ENCODE results near the gene PPP1R12A. TPM values are rescaled to one million over a fixed set of nuclear protein-coding genes. Genes with fewer than 3 reads are reported as not detected.

Gene PPP1R12A
- total RNA-seq, 2 donors from 2014 or later: 55.4 to 61.9 TPM

DNA sequence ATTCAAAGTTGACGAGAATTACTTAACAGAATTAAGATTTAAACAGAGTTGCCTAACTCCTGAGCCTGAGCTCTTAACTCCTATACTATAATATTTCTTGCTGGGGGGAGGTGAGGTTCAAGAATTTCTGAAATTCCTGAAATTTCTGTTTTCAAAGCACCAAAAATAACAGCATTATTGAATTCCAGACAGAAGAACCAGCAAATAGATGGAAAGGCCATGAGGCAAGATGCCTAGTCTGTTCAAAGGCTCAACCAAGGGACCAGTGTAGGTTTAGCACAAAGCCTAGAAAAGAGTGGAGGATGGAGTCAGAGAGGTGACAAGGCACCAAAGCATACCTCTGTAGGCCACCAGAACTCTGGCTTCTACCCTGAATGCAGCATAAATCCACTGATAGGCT, 76.4 kb downstream of the PPP1R12A start:
- DNase-seq (no peak), ATAC-seq (no peak)
- intact Hi-C loops (cut with DNase I): no loop called here

DNA sequence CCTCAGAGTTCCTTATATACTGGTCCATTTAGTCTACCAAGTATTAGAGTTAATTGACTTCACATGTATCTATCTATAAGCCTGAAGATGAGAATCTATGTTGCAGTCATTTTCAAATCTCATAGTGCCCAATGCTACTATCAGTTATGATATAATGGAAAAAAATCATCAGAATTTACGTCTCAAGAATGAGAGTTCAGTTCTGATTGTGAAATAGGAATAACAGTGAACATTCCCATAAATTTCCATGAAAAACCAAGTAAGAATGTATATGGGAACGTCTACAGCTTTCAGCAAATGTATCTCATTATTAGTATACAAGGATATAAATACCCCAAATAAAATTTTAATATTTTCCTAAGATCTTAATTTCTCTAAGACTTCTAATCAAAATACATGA, 77.2 kb downstream of the PPP1R12A start:
- intact Hi-C loops (cut with DNase I): no loop called here
- no peak for ATAC-seq
- DNase-seq: no peak

DNA sequence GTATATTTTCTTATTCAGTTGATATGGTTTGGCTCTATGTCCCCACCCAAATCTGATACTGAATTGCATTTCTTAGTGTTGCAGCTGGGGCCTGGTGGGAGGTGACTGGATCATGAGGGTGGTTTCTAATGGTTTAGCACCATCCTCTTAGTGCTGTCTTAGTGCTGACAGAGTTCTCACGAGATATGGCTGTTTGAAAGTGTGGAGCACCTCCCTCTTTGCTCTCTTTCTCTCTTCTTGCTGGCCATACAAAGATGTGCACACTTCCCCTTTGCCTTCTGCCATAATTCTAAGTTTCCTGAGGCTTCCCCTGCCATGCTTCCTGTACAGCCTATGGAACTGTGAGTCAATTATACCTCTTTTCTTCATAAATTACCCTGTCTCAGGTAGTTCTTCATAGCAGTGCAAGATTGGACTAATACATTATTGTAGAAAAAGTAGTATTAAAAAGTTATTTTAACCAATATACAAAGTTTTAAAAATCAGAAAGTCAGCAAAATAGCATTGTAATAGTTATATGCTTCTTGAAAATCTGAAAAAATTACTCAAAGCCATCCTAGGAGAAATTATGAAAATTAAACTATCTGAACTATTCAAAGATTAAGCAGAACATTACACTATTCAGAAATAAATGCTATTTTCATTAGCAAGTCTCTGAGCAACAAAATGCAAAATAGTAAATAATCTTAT, 84.1 kb downstream of the PPP1R12A start:
- ATAC-seq: no peak
- DNase-seq: no peak
- intact Hi-C loops (cut with DNase I): no loop called here

DNA sequence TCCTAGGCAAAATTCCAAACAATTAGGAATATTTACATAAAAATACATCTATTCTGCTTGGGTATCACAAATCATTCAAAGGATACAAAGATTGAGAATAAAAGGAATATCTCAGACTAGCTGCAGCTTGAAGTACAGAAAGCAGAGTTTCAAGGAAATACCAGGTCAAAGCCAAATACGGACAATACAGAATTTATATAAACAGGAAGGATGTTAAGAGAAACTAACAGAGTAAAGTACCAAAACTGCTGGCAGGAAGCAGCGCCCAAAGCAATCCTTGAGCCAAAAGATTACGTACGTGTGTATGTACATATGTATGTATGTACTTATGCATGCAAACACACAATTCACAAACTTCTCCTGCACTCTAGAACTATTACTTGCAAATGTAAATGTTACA, 86.6 kb downstream of the PPP1R12A start:
- no peak for DNase-seq
- no peak for ATAC-seq
- intact Hi-C loops (cut with DNase I): no loop called here

DNA sequence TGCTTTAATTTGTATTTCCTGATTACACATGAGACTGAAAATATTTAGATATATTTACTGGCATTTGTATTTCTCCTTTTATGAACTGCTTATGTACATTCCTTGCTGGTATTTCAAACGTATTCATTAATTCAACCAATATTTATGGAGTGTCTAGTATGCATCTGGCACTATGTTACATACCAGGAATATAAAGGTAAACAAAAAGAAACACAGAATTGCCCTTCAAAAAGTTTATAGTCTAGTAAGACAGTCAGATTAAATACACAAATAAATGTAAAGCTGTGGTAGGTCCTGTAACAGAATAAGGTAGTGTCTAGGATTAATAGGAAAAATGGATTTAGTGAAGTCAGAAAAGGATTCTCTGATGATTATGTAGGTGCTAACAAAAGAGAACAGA, 87.5 kb downstream of the PPP1R12A start:
- intact Hi-C loops (cut with DNase I): no loop called here
- DNase-seq (no peak), ATAC-seq (no peak)

DNA sequence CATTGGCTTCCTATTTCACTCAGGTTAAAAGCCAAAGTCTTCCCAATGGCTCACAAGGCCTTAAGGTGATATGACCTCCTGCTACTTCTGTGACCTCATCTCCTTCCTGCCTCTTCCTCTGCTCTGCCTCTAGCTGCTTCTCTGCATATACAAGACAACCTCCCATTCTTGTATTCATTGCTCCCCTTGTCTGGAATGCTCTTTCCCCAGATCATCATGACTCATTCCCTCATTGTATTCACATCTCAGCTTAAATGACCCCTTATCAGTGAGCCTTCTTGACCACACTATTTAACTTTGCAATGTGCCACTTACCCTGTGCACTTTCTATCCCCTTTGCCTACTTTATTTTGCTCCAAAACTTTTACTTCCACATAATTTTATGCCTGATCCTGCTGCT, 90.2 kb downstream of the PPP1R12A start:
- intact Hi-C loops (cut with DNase I): no loop called here

DNA sequence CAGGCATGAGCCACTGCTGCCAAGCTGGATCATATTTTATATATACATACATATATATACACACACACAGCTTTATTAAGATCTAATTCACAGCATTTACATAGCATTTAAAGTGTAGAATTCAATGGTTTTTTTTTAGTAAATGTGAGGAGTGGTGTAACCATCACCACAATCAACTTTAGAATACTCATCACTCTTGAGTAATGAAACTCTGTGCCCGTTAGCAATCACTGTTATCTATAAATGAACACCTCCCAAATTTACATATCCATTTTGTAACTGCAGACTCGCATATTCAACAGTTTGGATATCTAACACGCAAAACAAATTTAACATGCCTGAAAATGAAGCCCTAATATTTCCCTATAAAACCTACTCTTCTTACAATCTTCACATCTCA, 90.9 kb downstream of the PPP1R12A start:
- DNase-seq (no peak), ATAC-seq (peak in 1 of 2 donors; percentile 26)
- intact Hi-C loops (cut with DNase I): no loop called here

More for the DNA sequence above, 90.2 kb downstream of the PPP1R12A start:
- no peak for DNase-seq
- ATAC-seq: peak in 1 of 2 donors; percentile 75

DNA sequence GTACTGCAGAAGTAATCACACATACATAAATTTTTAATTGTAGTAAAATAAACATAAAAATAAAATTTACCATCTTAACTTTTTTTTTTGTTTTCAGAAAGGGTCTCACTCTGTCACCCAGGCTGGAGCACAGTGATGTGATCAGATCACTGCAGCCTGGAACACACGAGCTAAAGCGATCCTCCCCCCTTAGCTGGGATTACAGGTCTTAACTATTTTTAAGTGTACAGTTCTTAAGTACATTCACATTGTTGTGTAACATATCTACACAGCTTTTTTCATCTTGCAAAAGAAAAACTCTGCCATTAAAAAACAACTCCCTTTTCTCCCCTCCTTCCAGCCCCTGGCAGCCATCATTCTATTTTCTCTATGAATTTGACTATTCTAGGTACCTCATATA, 92.3 kb downstream of the PPP1R12A start:
- no peak for ATAC-seq
- DNase-seq: no peak
- intact Hi-C loops (cut with DNase I): no loop called here

DNA sequence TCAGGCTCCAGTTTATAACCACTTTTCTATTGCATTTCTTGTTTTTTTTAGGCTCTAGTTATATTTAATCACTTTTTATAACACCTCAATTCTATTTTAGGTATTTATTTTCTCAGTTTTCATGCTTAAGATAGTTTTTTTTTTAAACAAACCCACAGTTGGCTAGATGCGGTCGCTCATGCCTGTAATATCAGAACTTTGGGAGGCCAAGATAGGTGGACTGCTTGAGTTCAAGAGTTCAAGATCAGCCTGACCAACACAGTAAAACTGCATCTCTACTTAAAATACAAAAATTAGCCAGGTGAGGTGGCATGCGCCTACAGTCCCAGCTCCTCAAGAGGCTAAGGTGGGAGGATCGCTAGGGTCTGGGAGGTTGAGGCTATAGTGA, 93.0 kb downstream of the PPP1R12A start:
- intact Hi-C loops (cut with DNase I): no loop called here
- ATAC-seq (no peak), DNase-seq (no peak)

DNA sequence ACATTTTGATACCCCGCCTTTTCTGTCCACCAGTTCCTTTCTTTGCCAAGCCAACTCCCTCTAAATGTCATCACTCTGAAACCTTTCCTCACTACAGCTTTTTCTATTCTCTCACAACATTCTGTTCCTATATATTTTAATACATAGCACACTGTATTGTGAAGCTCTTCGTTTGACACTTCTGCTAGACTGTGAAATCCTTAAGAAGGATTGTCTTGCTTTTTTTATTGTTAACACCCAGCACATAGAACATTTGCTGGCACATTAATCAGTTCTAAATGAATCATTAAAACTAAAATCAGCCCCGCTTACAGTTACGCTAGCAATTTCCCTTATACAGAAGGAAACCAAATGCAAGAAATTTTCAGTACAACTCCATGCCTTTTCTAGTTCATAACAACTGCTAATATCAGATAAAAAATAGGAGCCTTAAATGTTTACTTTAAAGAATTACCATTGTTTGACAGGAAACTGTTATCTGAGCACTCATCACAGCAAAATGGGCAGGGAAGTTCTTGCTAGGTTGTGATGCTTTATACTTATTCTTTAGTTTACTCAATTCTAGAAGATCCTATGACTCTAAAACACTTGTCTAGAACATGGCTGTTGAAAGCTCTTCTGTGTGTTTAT, 93.5 kb downstream of the PPP1R12A start:
- no peak for DNase-seq
- ATAC-seq: no peak
- intact Hi-C loops (cut with DNase I): no loop called here

DNA sequence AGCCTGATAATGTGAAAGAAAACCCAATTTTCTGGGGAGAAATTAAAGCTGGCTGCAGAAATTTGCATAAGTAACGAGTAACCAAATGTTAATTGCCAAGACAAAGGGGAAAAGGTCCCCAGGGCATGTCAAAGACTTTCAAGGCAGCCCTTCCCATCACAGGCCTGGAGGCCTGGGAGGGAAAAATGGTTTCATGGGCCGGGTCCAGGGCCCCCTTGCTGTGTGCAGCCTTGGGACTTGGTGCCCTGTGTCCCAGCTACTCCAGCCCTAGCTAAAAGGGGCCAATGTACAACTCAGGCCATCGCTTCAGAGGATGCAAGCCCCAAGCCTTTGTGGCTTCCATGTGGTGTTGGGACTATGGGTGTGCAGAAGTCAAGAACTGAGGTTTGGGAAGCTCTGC, 96.5 kb downstream of the PPP1R12A start:
- ATAC-seq (no peak), DNase-seq (no peak)
- intact Hi-C loops (cut with DNase I): no loop called here

DNA sequence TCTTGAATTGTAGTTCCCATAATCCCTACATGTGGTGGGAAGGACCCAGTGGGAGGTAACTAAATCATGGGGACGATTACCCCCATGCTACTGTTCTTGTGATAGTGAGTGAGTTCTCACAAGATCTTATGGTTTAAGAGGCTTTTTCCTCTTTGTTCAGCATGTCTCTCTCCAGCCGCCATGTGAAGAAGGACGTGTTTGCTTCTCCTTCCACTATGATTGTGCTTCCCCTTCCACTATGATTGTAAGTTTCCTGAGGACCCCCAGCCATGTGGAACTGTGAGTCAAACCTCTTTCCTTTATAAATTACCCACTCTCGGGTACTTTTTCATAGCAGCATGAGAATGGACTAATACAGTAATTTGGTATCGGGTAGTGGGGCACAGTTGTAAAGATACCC, 97.3 kb downstream of the PPP1R12A start:
- intact Hi-C loops (cut with DNase I): no loop called here
- ATAC-seq (no peak), DNase-seq (no peak)

DNA sequence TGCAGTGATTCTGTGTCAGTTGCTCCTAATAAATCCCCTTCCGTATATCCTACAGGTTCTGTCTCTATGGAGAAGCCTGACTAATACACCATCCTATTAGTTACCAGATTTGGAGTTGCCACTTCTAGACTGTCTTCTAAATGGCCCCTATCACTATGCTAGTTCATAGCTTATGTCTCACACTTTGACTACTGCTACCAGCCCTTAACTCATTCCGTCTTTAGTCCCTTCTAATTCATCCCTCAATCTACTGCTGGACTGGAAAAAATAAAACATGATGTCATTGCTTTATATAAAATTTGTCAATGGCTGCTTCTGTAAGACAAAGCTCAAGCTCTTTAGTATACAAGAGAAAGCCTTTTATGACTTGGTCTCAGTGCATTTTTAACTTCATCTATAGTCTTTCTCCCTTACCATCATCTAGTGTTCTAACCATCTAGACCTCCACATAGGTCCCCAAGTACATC, 99.5 kb downstream of the PPP1R12A start:
- peak in 1 of 2 donors; percentile 45 for ATAC-seq
- intact Hi-C loops (cut with DNase I): no loop called here
- no peak for DNase-seq

DNA sequence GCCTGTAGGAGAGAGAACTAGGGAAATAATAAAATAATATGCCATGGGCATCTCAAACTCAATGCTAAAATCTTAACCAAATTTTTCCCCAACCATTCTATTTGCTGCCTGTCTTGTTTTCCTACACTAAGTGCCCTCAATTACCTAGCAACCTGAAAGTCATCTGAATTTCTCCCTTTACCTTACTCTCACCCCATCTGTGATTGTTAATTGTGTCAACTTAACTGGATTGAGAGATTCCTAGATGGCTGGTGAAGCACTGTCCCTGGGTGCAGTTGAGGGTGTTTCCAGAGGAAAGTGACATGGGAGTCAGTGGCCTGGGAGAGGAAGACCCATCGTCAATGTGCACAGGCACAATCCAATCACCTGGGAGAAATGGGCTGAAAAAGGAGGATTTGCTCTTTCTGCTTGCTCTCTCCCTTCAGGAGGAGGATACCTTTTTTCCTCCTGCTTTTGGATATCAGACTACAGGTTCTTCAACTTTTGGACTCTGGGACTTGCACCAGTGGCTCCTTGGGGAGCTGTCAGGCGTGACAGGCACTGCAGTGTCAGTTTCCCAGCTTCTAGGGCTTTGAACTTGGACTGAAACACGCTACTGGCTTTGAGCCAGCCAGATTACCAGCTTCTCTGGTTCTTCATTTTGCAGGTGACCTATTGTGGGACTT, 100.1 kb downstream of the PPP1R12A start:
- ATAC-seq (peak in 1 of 2 donors; percentile 24), DNase-seq (no peak)
- intact Hi-C loops (cut with DNase I): no loop called here

DNA sequence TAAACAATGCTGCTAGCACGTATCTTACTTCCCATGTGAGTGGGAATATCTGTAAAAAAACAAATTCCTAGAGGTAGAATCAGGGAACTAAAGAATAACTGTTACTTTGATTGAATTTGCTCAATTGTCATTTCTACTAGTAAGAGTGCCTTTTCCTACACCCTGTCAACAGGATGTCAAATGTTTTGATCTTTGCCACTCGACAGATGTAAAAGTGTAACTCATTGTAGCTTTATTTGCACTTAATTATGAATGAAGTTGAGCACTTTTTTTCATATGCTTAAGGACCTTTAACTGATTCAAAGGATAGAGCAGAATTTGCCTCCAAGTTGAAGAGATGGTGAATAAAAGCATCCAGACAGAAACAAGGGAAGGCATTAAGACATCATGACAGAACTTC, 104.5 kb downstream of the PPP1R12A start:
- ATAC-seq: no peak
- intact Hi-C loops (cut with DNase I): no loop called here
- no peak for DNase-seq

DNA sequence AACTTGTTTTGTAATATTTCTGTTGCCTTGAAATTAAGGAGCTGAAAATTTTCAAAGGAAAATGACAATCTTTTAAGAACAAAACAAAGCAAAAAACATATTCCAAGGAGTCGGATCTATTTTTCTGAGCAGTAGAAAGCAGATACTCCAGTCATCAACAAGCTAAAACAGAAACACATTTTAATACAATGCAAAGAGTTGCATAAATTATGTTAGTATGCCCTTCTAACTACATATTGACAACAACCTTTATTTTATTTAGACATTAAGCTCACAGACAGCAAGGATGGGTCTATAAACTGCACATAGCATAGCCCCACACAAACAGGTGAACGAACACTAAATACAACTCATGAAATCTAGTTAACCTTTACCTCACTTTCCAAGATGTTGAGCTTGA, 106.0 kb downstream of the PPP1R12A start:
- DNase-seq: no peak
- ATAC-seq: no peak
- intact Hi-C loops (cut with DNase I): no loop called here

DNA sequence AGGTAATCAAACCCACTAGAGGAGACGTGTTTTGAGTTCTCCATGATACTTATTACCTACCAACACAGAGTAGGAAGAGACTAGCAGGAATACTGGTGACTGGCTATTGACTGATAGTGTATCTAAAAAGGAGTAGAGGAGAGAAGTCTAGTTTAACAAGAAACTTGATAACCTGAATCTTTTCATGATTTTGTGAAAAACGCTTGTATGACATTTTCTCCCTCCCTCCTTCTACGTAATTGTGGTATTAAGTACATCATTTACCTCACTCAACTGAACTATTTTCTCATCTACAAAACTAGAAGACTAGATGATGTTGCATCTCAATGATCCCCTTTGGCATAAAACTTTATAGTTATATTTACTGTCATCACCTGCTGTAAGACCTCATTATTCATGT, 107.4 kb downstream of the PPP1R12A start:
- intact Hi-C loops (cut with DNase I): no loop called here
- ATAC-seq: no peak
- no peak for DNase-seq

DNA sequence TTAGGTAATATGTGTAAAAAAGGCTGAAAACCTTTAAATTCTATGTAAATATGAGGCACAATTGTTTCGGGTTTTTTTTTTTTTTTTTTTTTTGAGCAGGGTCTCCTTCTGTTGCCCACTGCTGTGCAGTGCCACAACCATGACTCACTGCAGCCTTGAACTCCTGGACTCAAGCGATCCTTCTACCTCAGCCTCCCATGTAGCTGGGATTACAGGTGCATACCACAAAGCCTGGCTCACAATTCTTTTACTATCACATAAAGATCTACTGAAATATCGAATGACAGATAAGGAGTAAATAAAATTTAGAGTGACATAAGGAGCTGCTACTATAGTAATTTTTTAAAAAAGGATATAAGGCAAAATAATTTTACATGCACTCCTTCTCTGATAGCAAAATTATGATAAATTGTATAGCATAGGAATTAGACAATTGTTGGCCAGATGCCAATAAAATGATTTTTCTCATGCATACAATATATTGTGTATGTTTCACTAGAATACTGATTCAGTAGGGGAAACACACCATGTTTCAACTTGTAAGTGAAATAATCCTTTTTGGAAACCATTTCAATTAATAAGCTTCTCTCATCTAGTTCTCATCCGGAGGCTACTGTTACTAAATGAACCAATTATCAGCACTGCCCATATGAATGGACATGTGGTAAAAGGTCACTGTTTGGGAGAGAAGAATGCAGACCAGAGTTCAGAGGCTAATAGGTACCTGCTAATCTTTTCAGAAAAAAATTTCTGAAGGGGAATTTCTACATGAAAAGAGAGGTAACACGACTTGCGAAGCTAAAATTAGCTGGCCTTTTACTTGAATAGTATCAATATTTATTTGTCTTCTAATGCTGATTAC, 108.4 kb downstream of the PPP1R12A start:
- ATAC-seq: no peak
- intact Hi-C loops (cut with DNase I): no loop called here

DNA sequence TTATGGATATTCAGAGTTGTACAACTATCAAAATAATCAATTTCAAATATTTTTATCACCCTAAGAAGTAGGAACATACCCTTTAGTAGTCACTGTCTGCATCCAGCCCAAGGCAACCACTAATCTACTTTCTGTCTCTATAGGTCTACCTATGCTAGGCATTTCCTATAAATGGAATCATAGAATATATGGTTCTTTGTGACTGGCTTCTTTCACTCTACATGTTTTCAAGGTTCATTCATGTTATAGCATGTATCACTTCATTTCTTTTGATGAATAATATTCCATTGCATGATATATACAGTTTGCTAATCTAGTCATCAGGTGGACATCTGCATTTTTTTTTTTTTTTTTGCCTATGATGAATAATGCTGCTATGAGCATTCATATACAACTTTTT, 112.4 kb downstream of the PPP1R12A start:
- no peak for DNase-seq
- intact Hi-C loops (cut with DNase I): no loop called here
- ATAC-seq: no peak

More for the DNA sequence above, 108.4 kb downstream of the PPP1R12A start:
- DNase-seq: no peak

DNA sequence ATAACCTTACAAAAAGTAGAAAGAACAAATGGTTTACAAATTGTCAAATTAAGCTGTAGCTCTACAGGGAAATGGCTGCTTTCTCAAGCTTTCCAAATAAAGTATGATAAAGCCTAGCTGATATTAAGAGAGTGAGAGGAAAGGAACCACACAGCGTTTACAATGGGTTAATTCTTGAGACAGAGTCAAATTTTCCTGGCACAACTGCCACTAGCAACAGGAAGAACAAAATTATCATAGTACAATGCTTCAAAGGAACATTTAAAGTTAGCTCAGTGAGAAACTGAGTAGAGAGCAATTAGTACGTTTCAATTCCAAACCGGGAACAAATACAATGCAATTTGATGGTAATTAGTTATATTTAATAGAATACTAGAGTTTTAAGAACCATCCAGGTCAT, 116.0 kb downstream of the PPP1R12A start:
- peak; percentile 55 to 65 for ATAC-seq
- intact Hi-C loops (cut with DNase I): loop anchor here in 1 of 2 donors (5.0 kb wide), 1 partner anchor 113 kb away; no protein-coding TSS in a partner anchor
- DNase-seq: no peak
